GM19438 (cell line): Measurements from ENCODE around the gene VPS35L.
A peak's percentile ranks its signal among the peaks of the same experiment; 100 is the strongest.

Source experiments
- ATAC-seq: cut with Tn5 transposase; IDR thresholded peaks from one replicate; pipeline ENCODE4 v1.9.1; 2021; ENCODE audit warnings: low read depth; ENCODE audit not compliant: unreplicated experiment

The VPS35L gene

GRCh38 chr16:19555186-19555937, at the start of gene VPS35L:
TSS of gene VPS35L (plus strand) at chr16:19555703. CDS start at chr16:19555730, 27 bp downstream.
- ATAC-seq, result peak; percentile 95

GRCh38 chr16:19506965-19507364, 48.5 kb upstream of the VPS35L start:
- no peak for ATAC-seq

GRCh38 chr16:19507867-19508266, 47.6 kb upstream of the VPS35L start:
- no peak for ATAC-seq

- no peak for ATAC-seq
These were observed 43.2 kb upstream of the VPS35L start for GRCh38 chr16:19512297-19512696.

GRCh38 chr16:19513377-19514053, 42.0 kb upstream of the VPS35L start:
- ATAC-seq, result no peak

- no peak for ATAC-seq
These were observed 39.7 kb upstream of the VPS35L start for GRCh38 chr16:19515757-19516156.

- no peak for ATAC-seq
These were observed 37.9 kb upstream of the VPS35L start for GRCh38 chr16:19517424-19518089.

- ATAC-seq, result no peak
These were observed 37.1 kb upstream of the VPS35L start for GRCh38 chr16:19518388-19518787.

- ATAC-seq, result no peak
These were observed 34.6 kb upstream of the VPS35L start for GRCh38 chr16:19520861-19521331.

GRCh38 chr16:19521471-19522396, 33.8 kb upstream of the VPS35L start, which contains the start of gene GDE1:
TSS of gene GDE1 (minus strand) at chr16:19522098. CDS start at chr16:19521964, 134 bp downstream.
- peak; percentile 69 for ATAC-seq

- ATAC-seq, result no peak
These were observed 33.1 kb upstream of the VPS35L start for GRCh38 chr16:19522397-19522732.

GRCh38 chr16:19522760-19523159, 32.7 kb upstream of the VPS35L start:
- no peak for ATAC-seq

GRCh38 chr16:19523184-19523558, 32.3 kb upstream of the VPS35L start:
- no peak for ATAC-seq

GRCh38 chr16:19523559-19524355, 31.7 kb upstream of the VPS35L start, which contains the start of gene CCP110:
TSS of gene CCP110 (plus strand) at chr16:19523942. CDS start at chr16:19527882, 3,940 bp downstream.
- peak; percentile 65 for ATAC-seq

- ATAC-seq, result no peak
These were observed 31.2 kb upstream of the VPS35L start for GRCh38 chr16:19524356-19524615.

GRCh38 chr16:19524616-19525384, 30.7 kb upstream of the VPS35L start:
- no peak for ATAC-seq

GRCh38 chr16:19525385-19525723, 30.1 kb upstream of the VPS35L start:
- no peak for ATAC-seq

- no peak for ATAC-seq
These were observed 28.3 kb upstream of the VPS35L start for GRCh38 chr16:19527161-19527560.

GRCh38 chr16:19528666-19529065, 26.8 kb upstream of the VPS35L start:
- ATAC-seq, result no peak
